Spinal cord (tissue), 10 donors: ENCODE measurements around the gene ZNF337. TPM values are rescaled to one million over a fixed set of nuclear protein-coding genes. Genes with fewer than 3 reads are reported as not detected.
"Not testable (repeated sequence)": the region's sequence is repeated elsewhere in the genome, so short reads cannot be mapped to it uniquely, and the experiment has no call there.

Source experiments
- DNase-seq, 6 donors: peaks; one replicate each; pipeline versions ENCODE4 v3.0.0 to v3.0.0-alpha.2; 2013 to 2015; ENCODE audit warnings: low spot score in 6 of 6, low read depth in 4 of 6
- H3K27ac ChIP-seq: one replicate; pipeline ENCODE4 v1.5.1; 2013; ENCODE audit warnings: low read depth, low read length, control low read depth
- H3K27me3 ChIP-seq: one replicate; pipeline ENCODE4 v1.6.1; 2013; ENCODE audit warnings: low read length; ENCODE audit not compliant: control insufficient read depth, insufficient read depth
- H3K36me3 ChIP-seq: one replicate; pipeline ENCODE4 v1.6.1; 2013; ENCODE audit warnings: low read length; ENCODE audit not compliant: control insufficient read depth, insufficient read depth
- H3K4me1 ChIP-seq: one replicate; pipeline ENCODE4 v1.6.1; 2013; ENCODE audit warnings: low read length; ENCODE audit not compliant: control insufficient read depth, insufficient read depth
- H3K4me3 ChIP-seq: one replicate; pipeline ENCODE4 v1.5.1; 2013; ENCODE audit warnings: low read depth, low read length, control low read depth
- H3K9me3 ChIP-seq: one replicate; pipeline ENCODE4 v1.6.1; 2013; ENCODE audit warnings: low read length; ENCODE audit not compliant: control insufficient read depth, insufficient read depth
- WGBS: methylation state at CpG from one replicate; pipeline ENCODE4 v1.1.5; 2013; ENCODE audit warnings: missing lambda C conversion rate; ENCODE audit not compliant: insufficient coverage; 5-methylcytosine and 5-hydroxymethylcytosine counted together
- polyA plus RNA-seq, 2 donors: library from polyadenylated mRNA; unstranded; fragments of 120-200 nt; gene quantifications; one replicate each; pipeline ENCODE4 v1.2.1, GENCODE V29; 2013; ENCODE audit not compliant: insufficient read length in 2 of 2
- total RNA-seq, 2 donors: library from RNA; depleted of rRNA in 1 of 2; stranded (reverse); fragments of 120-200 nt in 1 of 2; fragments of >200 nt in 1 of 2; gene quantifications; one replicate each; pipeline versions ENCODE4 v1.2.3 to v1.2.4, GENCODE V29; 2013 to 2014
- donor health status: healthy.

Gene ZNF337
- total and polyA plus RNA-seq, 4 donors = 19.2 to 34.6 (median 30.0) TPM

DNA sequence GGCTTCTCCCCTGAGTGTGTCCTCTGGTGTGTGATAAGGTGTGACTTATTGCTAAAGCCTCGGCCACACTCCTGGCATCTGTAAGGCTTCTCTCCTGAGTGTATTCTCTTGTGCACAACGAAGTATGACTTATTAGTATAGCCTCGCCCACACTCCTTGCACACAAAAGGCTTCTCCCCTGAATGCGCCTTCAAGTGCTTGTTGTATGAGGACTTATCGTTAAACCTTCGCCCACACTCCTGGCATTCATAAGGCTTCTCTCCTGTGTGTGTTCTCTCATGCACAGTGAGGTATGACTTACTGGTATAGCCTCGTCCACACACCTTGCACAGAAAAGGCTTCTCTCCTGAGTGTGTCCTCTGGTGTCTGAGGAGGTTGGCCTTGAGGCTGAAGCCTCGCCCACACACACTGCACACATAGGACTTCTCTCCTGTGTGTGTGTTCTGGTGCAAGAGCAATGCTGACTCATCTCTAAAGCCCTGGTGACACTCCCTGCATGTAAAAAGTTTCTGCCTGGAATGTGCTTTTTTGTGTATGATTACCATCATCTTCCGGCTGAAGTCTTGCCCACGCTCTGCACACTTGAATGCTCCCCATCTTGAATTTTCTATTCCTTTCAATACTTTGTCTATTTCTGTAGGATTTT lies 20.4 kb downstream of the ZNF337 start:
- no peaks in the 10 kb centered on the region for H3K27me3 ChIP-seq
- H3K9me3 ChIP-seq = peaks cover 2% of the 10 kb centered on the region
- 100% methylated on average over 1 of the region's 10 CpGs for WGBS
- H3K4me1 ChIP-seq = no peaks in the 10 kb centered on the region
- H3K36me3 ChIP-seq = peaks cover 42% of the 10 kb centered on the region
- no peak overlapping the region for H3K4me3 ChIP-seq
- H3K27ac ChIP-seq = no peak overlapping the region
- DNase-seq = no peak

DNA sequence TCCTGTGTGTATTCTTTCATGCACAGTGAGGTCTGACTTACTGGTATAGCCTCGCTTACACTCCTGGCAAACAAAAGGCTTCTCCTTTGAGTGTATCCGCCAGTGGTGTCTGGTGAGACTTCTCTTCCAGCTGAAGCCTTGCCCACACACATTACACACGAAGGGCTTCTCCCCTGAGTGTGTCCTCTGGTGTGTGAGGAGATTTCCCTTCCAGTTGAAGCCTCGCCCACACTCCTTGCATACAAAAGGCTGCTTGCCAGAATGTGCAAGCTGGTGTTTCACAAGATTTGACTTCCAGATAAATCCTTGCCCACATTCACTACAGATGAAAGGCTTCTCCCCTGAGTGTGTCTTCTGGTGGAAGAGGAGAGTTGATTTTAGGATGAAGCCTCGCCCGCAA lies 21.5 kb downstream of the ZNF337 start:
- H3K4me3 ChIP-seq = no peak overlapping the region
- H3K4me1 ChIP-seq = no peaks in the 10 kb centered on the region
- peaks cover 37% of the 10 kb centered on the region for H3K36me3 ChIP-seq
- no peak for DNase-seq
- 80% methylated on average over 1 of the region's 6 CpGs for WGBS
- peaks cover 2% of the 10 kb centered on the region for H3K9me3 ChIP-seq
- H3K27ac ChIP-seq = no peak overlapping the region
- H3K27me3 ChIP-seq = no peaks in the 10 kb centered on the region

GRCh38 chr20:25672659-25673235 lies 23.9 kb downstream of the ZNF337 start:
- WGBS = 82% methylated on average over 2 of the region's 4 CpGs
- H3K27ac ChIP-seq = no peak overlapping the region
- H3K9me3 ChIP-seq = no peaks in the 10 kb centered on the region
- no peak overlapping the region for H3K4me3 ChIP-seq
- peaks cover 33% of the 10 kb centered on the region for H3K36me3 ChIP-seq
- H3K4me1 ChIP-seq = no peaks in the 10 kb centered on the region
- H3K27me3 ChIP-seq = no peaks in the 10 kb centered on the region
- no peak for DNase-seq

GRCh38 chr20:25669826-25670422 lies 26.7 kb downstream of the ZNF337 start:
- DNase-seq = no peak
- 84% methylated on average over 4 of the region's 7 CpGs for WGBS
- no peak overlapping the region for H3K27ac ChIP-seq
- H3K4me1 ChIP-seq = no peaks in the 10 kb centered on the region
- peaks cover 17% of the 10 kb centered on the region for H3K36me3 ChIP-seq
- H3K4me3 ChIP-seq = no peak overlapping the region
- no peaks in the 10 kb centered on the region for H3K27me3 ChIP-seq
- no peaks in the 10 kb centered on the region for H3K9me3 ChIP-seq

- WGBS = 100% methylated on average over 1 of the region's 4 CpGs
- DNase-seq = no peak
- no peak overlapping the region for H3K27ac ChIP-seq
- peaks cover 4% of the 10 kb centered on the region for H3K36me3 ChIP-seq
- no peaks in the 10 kb centered on the region for H3K27me3 ChIP-seq
- H3K4me3 ChIP-seq = no peak overlapping the region
- no peaks in the 10 kb centered on the region for H3K9me3 ChIP-seq
- H3K4me1 ChIP-seq = no peaks in the 10 kb centered on the region
These were observed 28.2 kb downstream of the ZNF337 start for GRCh38 chr20:25668446-25668845.

- Histone ChIP-seq H3K36me3 (no peaks in the 10 kb centered on the region), H3K4me3 (no peak overlapping the region), H3K27ac (no peak overlapping the region), H3K4me1 (no peaks in the 10 kb centered on the region), H3K9me3 (no peaks in the 10 kb centered on the region), H3K27me3 (no peaks in the 10 kb centered on the region)
- no peak for DNase-seq
These were observed 36.7 kb downstream of the ZNF337 start for GRCh38 chr20:25659999-25660398.

DNA sequence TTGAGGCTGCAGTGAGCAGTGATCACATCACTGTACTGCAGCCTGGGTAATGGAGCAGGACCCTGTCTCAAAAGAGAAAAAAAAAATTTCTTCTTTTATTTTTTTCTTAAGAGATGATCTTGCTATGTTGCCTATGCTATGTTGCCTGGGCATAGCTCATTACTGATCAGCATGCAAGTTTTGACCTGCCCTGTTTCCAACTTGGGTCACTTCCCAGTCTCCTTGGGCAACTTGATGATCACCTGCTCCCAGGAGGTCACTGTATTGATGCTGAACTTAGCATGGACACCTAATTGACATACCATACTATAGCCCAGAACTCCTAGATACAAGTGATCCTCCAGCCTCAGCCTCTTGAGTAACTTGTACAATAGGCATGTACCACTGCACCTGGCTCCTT lies 42.2 kb downstream of the ZNF337 start:
- DNase-seq = no peak
- H3K27ac ChIP-seq = no peak overlapping the region
- H3K9me3 ChIP-seq = no peaks in the 10 kb centered on the region
- peaks cover 2% of the 10 kb centered on the region for H3K36me3 ChIP-seq
- H3K27me3 ChIP-seq = no peaks in the 10 kb centered on the region
- H3K4me3 ChIP-seq = no peak overlapping the region
- no peaks in the 10 kb centered on the region for H3K4me1 ChIP-seq

DNA sequence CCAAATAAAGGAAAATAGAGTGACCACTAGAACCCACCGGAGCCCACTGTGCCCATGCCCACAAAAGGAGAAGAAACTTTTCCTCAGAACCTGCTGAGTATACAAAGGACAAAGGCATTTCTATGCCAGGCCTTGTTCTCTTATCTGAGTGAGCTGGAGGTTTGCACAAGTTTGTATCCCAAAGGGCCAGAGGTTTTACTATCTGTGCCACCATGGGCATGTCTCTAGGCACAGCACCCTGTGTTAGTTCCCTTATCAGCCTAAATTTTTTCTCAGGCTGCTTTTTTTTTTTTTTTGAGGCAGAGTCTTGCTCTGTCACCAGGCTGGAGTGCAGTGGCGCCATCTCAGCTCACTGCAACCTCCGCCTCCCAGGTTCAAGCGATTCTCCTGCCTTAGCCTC lies 43.8 kb downstream of the ZNF337 start:
- not testable (repeated sequence) for DNase-seq, H3K36me3 ChIP-seq, H3K4me3 ChIP-seq, H3K9me3 ChIP-seq, H3K27ac ChIP-seq, H3K4me1 ChIP-seq, H3K27me3 ChIP-seq
- 100% methylated on average over 1 of the region's 4 CpGs for WGBS

DNA sequence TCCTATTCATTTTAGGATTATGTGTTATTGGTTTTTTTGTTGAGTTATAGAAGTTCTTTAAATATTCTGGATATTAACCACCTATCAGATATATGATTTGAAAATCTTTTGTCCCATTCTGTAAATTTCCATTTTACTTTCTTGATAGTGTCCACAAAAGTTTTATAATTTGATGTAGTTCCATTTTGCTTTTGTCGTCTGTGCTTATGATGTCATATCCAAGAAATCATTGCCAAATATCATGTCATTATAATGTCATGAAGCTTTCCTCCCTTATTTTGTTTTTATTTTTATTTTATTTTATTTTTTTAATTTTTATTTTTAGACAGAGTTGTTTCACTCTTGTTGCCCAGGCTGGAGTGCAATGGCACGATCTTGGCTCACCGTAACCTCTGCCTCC lies 51.8 kb downstream of the ZNF337 start:
- peaks cover 2% of the 10 kb centered on the region for H3K9me3 ChIP-seq
- H3K27me3 ChIP-seq = no peaks in the 10 kb centered on the region
- 100% methylated on average over 2 of the region's 3 CpGs for WGBS
- DNase-seq = no peak
- peaks cover 2% of the 10 kb centered on the region for H3K36me3 ChIP-seq
- no peaks in the 10 kb centered on the region for H3K4me1 ChIP-seq
- no peak overlapping the region for H3K27ac ChIP-seq
- H3K4me3 ChIP-seq = no peak overlapping the region

- H3K36me3 ChIP-seq = peaks cover 2% of the 10 kb centered on the region
- no peaks in the 10 kb centered on the region for H3K27me3 ChIP-seq
These were observed 52.9 kb downstream of the ZNF337 start for GRCh38 chr20:25643716-25644115.

More at GRCh38 chr20:25643716-25644115, 52.9 kb downstream of the ZNF337 start:
- Histone ChIP-seq H3K4me1 (no peaks in the 10 kb centered on the region), H3K27ac (no peak overlapping the region), H3K4me3 (no peak overlapping the region), H3K9me3 (peaks cover 2% of the 10 kb centered on the region)
- DNase-seq = no peak
